ENCODE results near the gene SNAPIN. TPM values are rescaled to one million over a fixed set of nuclear protein-coding genes. Genes with fewer than 3 reads are reported as not detected.

SNAPIN gene, protein sequence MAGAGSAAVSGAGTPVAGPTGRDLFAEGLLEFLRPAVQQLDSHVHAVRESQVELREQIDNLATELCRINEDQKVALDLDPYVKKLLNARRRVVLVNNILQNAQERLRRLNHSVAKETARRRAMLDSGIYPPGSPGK
- 43.2 TPM for total RNA-seq

DNA sequence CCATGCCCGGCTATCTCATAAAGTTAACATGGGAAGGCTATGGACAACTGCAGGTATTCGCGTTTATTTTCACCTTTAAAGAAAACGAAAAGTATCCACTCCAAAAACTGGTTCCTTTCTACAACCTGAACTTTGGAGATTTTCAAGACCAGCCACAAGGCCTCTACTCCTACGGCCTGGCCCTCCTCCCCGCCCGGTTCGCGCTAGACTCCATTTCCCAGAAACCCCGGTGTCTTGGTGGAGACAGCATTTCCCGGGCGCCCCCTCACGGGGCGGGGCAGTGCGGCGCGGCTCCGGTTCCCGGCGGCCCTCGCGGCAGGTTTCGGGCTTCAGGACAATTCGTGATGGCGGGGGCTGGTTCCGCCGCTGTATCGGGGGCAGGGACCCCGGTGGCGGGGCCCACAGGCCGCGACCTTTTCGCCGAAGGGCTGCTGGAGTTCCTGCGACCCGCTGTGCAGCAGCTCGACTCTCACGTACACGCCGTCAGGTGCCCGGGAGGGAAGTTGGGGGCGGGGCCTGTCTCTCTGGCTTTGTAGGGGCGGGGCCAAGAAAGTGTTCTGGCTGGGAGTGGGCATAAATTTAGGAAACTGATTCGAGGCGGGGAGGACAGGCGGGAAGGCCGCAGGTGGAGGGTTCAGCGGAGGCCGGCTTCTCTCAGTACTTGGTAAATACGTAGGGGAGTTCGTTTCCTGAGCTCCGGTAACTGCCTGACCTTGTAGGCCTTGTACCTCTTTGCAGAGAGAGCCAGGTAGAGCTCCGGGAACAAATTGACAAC lies at the start of gene SNAPIN:
Gene SNAPIN (plus strand): TSS at position 304 of the 775 bp plus-strand sequence. CDS start 41 bp downstream, at position 345.
- peak within 1 kb of the TSS; percentile 76 to 78 for H3K4me3 ChIP-seq
- H3K36me3 ChIP-seq = peaks cover 0 to 30% of the 10 kb centered on the region in 2 donors
- H3K9me3 ChIP-seq = no peaks in the 10 kb centered on the region
- H3K27ac ChIP-seq = peak within 1 kb of the TSS; percentile 97
- H3K4me1 ChIP-seq = peaks cover 12% of the 10 kb centered on the region
- no peak for DNase-seq (ENCODE audit: extremely low spot score in 2 of 2)
- TF ChIP-seq POLR2A (IDR thresholded peaks at IDR 0.05) = peak in 1 of 2 donors; percentile 24
- TF ChIP-seq, protein P1, sequence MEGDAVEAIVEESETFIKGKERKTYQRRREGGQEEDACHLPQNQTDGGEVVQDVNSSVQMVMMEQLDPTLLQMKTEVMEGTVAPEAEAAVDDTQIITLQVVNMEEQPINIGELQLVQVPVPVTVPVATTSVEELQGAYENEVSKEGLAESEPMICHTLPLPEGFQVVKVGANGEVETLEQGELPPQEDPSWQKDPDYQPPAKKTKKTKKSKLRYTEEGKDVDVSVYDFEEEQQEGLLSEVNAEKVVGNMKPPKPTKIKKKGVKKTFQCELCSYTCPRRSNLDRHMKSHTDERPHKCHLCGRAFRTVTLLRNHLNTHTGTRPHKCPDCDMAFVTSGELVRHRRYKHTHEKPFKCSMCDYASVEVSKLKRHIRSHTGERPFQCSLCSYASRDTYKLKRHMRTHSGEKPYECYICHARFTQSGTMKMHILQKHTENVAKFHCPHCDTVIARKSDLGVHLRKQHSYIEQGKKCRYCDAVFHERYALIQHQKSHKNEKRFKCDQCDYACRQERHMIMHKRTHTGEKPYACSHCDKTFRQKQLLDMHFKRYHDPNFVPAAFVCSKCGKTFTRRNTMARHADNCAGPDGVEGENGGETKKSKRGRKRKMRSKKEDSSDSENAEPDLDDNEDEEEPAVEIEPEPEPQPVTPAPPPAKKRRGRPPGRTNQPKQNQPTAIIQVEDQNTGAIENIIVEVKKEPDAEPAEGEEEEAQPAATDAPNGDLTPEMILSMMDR (IDR thresholded peaks at IDR 0.05) = no peak
- peak; percentile 91 to 94 for TF ChIP-seq POLR2AphosphoS5 (IDR thresholded peaks at IDR 0.05; ENCODE audit: insufficient read depth in 1 of 2, low read depth in 1 of 2)
- H3K27me3 ChIP-seq = no peaks in the 10 kb centered on the region
- intact Hi-C loops (cut with DNase I) = no loop called here

DNA sequence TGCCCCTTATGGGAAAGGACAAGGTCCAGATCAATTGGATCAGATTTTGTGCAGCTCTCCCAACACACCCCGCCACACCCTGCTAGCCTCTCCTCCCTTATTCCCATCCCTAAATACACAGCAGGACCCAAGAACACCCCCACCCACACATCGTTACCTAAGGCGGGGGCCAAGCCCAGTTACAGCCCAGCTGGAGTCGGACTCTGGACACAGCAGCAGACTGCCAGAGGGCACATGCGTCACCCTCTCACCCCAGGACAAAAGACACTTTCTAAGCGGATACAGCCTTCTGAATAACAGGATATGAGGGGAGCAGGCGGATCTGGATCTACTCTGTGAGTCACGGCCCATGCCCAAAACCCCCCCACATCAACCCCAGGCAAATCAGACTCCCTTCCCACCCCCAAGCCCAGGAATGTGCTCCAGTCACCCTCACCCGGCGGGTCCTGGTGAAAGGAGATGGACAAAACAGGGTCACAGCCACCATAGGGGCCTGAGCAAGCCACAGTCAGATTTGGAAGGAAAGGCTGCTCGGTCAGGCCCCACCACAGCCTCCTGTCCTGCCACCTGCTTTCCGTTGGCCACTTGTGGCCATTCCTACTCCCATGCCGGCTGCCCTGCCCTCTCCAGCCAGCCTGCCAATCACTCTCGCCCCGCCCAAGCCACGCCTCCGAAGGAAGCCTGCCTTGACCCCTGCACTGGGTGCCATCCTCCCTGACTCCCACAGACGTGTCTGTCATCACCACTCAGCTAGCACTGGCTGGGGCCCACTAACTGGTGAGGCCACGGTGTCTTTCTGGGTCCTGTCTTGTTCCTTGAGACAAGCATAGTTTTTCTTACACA lies 49.5 kb upstream of the SNAPIN start:
- Histone ChIP-seq H3K27ac (peak overlapping the region; percentile 96), H3K36me3 (peaks cover 0 to 27% of the 10 kb centered on the region in 2 donors), H3K27me3 (no peaks in the 10 kb centered on the region), H3K4me3 (peak overlapping the region; percentile 46 to 68), H3K9me3 (no peaks in the 10 kb centered on the region), H3K4me1 (peaks cover 58% of the 10 kb centered on the region)
- intact Hi-C loops (cut with DNase I) = no loop called here
- TF ChIP-seq, protein P1 (IDR thresholded peaks at IDR 0.05) = no peak
- TF ChIP-seq POLR2AphosphoS5 (IDR thresholded peaks at IDR 0.05; ENCODE audit: insufficient read depth in 1 of 2, low read depth in 1 of 2) (peak; percentile 51 to 68), POLR2A (IDR thresholded peaks at IDR 0.05) (peak in 1 of 2 donors; percentile 18)
- peak in 1 of 2 donors; percentile 90 for DNase-seq (ENCODE audit: extremely low spot score in 2 of 2)

DNA sequence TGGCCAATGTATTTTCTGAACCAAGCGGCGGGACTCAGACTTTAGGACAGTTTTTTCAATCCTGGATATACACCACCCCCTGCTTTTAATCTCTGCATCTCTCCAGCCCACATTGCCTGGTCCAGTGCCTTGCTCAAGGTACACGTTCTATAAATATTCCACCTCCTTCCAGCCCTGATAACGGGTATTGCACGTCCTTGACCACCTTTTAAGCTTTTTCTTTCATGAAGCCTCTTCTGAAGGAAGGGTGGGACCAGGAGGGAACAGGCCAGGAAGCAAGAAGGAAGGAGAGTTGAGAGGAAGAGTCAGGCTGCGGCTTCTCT lies 49.0 kb upstream of the SNAPIN start:
- Histone ChIP-seq H3K4me3 (peak overlapping the region; percentile 46 to 68), H3K36me3 (peaks cover 0 to 27% of the 10 kb centered on the region in 2 donors), H3K4me1 (peaks cover 61% of the 10 kb centered on the region), H3K27ac (peak overlapping the region; percentile 96), H3K27me3 (no peaks in the 10 kb centered on the region), H3K9me3 (no peaks in the 10 kb centered on the region)
- intact Hi-C loops (cut with DNase I) = no loop called here
- TF ChIP-seq POLR2A (IDR thresholded peaks at IDR 0.05) (no peak), POLR2AphosphoS5 (IDR thresholded peaks at IDR 0.05; ENCODE audit: insufficient read depth in 1 of 2, low read depth in 1 of 2) (no peak)
- TF ChIP-seq, protein P1 (IDR thresholded peaks at IDR 0.05) = no peak
- no peak for DNase-seq (ENCODE audit: extremely low spot score in 2 of 2)

DNA sequence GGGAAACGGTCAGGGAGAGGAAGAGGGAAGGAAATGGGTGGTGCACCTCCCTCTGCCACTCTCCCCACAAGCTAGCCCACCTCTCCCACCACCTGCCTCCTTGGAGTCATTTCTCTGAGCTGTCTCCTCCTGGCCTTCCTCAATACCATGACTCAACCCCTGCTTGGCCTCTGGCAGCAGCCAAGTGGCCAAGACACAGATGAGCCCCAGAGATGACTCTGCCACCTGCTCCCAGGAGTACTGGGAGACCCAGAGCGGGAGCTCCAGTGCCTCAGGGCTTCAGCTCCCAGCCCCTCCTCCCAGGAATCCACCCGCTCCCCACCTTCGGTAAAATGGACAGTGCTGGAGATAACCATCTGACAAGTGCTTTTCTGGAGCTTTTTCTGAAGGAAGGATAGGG lies 48.2 kb upstream of the SNAPIN start:
- Histone ChIP-seq H3K4me3 (peak overlapping the region; percentile 52 to 68), H3K27me3 (no peaks in the 10 kb centered on the region), H3K4me1 (peaks cover 67% of the 10 kb centered on the region), H3K36me3 (peaks cover 0 to 25% of the 10 kb centered on the region in 2 donors), H3K27ac (peak overlapping the region; percentile 96), H3K9me3 (no peaks in the 10 kb centered on the region)
- DNase-seq (ENCODE audit: extremely low spot score in 2 of 2) = no peak
- intact Hi-C loops (cut with DNase I) = loop anchor here (5.0 kb wide), 1 partner anchor 98 kb away; no protein-coding TSS in a partner anchor
- TF ChIP-seq, protein P1 (IDR thresholded peaks at IDR 0.05) = no peak
- no peak for TF ChIP-seq POLR2A (IDR thresholded peaks at IDR 0.05)
- no peak for TF ChIP-seq POLR2AphosphoS5 (IDR thresholded peaks at IDR 0.05; ENCODE audit: insufficient read depth in 1 of 2, low read depth in 1 of 2)
